Measurements from ENCODE around the gene ANKRD63. TPM values are rescaled to one million over a fixed set of nuclear protein-coding genes. Genes with fewer than 3 reads are reported as not detected.

Gene ANKRD63
- total and polyA plus RNA-seq, 2 of the 8 experiments (the other 6 are each of a cell fraction or from before 2014, with no cell fraction given): 0.18 to 0.26 TPM

- TF ChIP-seq, protein P1, sequence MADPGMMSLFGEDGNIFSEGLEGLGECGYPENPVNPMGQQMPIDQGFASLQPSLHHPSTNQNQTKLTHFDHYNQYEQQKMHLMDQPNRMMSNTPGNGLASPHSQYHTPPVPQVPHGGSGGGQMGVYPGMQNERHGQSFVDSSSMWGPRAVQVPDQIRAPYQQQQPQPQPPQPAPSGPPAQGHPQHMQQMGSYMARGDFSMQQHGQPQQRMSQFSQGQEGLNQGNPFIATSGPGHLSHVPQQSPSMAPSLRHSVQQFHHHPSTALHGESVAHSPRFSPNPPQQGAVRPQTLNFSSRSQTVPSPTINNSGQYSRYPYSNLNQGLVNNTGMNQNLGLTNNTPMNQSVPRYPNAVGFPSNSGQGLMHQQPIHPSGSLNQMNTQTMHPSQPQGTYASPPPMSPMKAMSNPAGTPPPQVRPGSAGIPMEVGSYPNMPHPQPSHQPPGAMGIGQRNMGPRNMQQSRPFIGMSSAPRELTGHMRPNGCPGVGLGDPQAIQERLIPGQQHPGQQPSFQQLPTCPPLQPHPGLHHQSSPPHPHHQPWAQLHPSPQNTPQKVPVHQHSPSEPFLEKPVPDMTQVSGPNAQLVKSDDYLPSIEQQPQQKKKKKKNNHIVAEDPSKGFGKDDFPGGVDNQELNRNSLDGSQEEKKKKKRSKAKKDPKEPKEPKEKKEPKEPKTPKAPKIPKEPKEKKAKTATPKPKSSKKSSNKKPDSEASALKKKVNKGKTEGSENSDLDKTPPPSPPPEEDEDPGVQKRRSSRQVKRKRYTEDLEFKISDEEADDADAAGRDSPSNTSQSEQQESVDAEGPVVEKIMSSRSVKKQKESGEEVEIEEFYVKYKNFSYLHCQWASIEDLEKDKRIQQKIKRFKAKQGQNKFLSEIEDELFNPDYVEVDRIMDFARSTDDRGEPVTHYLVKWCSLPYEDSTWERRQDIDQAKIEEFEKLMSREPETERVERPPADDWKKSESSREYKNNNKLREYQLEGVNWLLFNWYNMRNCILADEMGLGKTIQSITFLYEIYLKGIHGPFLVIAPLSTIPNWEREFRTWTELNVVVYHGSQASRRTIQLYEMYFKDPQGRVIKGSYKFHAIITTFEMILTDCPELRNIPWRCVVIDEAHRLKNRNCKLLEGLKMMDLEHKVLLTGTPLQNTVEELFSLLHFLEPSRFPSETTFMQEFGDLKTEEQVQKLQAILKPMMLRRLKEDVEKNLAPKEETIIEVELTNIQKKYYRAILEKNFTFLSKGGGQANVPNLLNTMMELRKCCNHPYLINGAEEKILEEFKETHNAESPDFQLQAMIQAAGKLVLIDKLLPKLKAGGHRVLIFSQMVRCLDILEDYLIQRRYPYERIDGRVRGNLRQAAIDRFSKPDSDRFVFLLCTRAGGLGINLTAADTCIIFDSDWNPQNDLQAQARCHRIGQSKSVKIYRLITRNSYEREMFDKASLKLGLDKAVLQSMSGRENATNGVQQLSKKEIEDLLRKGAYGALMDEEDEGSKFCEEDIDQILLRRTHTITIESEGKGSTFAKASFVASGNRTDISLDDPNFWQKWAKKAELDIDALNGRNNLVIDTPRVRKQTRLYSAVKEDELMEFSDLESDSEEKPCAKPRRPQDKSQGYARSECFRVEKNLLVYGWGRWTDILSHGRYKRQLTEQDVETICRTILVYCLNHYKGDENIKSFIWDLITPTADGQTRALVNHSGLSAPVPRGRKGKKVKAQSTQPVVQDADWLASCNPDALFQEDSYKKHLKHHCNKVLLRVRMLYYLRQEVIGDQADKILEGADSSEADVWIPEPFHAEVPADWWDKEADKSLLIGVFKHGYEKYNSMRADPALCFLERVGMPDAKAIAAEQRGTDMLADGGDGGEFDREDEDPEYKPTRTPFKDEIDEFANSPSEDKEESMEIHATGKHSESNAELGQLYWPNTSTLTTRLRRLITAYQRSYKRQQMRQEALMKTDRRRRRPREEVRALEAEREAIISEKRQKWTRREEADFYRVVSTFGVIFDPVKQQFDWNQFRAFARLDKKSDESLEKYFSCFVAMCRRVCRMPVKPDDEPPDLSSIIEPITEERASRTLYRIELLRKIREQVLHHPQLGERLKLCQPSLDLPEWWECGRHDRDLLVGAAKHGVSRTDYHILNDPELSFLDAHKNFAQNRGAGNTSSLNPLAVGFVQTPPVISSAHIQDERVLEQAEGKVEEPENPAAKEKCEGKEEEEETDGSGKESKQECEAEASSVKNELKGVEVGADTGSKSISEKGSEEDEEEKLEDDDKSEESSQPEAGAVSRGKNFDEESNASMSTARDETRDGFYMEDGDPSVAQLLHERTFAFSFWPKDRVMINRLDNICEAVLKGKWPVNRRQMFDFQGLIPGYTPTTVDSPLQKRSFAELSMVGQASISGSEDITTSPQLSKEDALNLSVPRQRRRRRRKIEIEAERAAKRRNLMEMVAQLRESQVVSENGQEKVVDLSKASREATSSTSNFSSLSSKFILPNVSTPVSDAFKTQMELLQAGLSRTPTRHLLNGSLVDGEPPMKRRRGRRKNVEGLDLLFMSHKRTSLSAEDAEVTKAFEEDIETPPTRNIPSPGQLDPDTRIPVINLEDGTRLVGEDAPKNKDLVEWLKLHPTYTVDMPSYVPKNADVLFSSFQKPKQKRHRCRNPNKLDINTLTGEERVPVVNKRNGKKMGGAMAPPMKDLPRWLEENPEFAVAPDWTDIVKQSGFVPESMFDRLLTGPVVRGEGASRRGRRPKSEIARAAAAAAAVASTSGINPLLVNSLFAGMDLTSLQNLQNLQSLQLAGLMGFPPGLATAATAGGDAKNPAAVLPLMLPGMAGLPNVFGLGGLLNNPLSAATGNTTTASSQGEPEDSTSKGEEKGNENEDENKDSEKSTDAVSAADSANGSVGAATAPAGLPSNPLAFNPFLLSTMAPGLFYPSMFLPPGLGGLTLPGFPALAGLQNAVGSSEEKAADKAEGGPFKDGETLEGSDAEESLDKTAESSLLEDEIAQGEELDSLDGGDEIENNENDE (IDR thresholded peaks at IDR 0.05; ENCODE audit: insufficient replicate concordance, low read length): no peak
- TF ChIP-seq KDM5A (IDR thresholded peaks at IDR 0.05; ENCODE audit: low read length) (no peak), CTBP2 (IDR thresholded peaks at IDR 0.05; ENCODE audit: borderline replicate concordance, insufficient read depth, insufficient read length, low read length) (no peak), MAFK (IDR thresholded peaks at IDR 0.05; ENCODE audit: low read depth, low read length) (no peak), JUN (IDR thresholded peaks at IDR 0.05; ENCODE audit: low read depth, low read length) (no peak), BCL11A (IDR thresholded peaks at IDR 0.05; ENCODE audit: low read depth in 2 of 2, low read length in 2 of 2) (no peak), ZNF274 (IDR thresholded peaks at IDR 0.05; ENCODE audit: borderline replicate concordance, extremely low read depth, low read length) (no peak), CHD2 (IDR thresholded peaks at IDR 0.05; ENCODE audit: low read length) (no peak), SIN3A (conservative IDR thresholded peaks at IDR 0.05 in 1 of 2, IDR thresholded peaks at IDR 0.05 in 1 of 2; ENCODE audit: low read depth in 1 of 2, low read length in 2 of 2) (no peak)
Observed at GRCh38 chr15:40287968-40288367, 5.1 kb upstream of the ANKRD63 start (continued).

All from H1 (cell line).